LNCaP clone FGC (cell line): ENCODE data around the gene CHD5.

ENCODE experiments used
- DNase-seq: peaks from one replicate; pipeline ENCODE4 v3.0.0-alpha.2; 2011; ENCODE audit warnings: low read depth
- H3K4me3 ChIP-seq: 2 replicates; pipeline ENCODE4 v1.5.1; 2011; ENCODE audit warnings: mild to moderate bottlenecking, low read depth, low read length, control low read depth
- TF ChIP-seq, protein P1 (sequence below): IDR thresholded peaks from 2 replicates; pipeline ENCODE4 v1.5.1; 2012; ENCODE audit warnings: mild to moderate bottlenecking; ENCODE audit not compliant: control insufficient read depth, insufficient read depth; ENCODE audit errors: extremely low read depth

The CHD5 gene

DNA sequence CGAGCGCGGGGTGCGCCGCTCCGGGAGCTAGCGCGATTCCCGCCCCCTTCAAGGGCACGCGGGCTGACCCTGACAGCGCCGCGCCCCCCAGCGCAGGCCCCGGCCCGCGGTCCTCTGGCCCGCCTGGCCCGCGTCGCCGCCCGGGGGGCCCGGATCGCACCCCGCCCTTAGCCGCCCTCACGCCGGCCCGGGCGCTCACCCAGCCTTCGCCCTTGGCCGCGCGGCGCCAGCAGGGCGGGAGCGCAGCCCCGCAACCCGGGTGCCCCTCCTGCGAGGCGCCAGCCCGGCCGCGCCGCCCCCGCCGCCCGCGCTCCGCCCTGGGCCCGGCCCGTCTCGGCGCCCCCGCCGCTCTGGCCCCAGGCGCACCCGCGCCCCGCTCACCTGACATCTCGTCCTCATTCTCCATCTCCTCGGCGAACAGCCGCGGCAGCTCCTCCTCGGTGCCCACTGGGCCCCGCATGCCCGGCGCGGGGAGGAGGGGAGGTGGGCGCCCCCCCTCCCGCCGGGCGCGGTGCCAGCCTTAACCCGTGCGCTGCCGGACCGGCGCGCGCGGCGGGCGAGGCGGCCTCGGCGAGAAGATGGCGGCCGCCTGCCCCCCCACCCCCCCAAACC, 451 bp downstream of the CHD5 start:
- TF ChIP-seq, protein P1, sequence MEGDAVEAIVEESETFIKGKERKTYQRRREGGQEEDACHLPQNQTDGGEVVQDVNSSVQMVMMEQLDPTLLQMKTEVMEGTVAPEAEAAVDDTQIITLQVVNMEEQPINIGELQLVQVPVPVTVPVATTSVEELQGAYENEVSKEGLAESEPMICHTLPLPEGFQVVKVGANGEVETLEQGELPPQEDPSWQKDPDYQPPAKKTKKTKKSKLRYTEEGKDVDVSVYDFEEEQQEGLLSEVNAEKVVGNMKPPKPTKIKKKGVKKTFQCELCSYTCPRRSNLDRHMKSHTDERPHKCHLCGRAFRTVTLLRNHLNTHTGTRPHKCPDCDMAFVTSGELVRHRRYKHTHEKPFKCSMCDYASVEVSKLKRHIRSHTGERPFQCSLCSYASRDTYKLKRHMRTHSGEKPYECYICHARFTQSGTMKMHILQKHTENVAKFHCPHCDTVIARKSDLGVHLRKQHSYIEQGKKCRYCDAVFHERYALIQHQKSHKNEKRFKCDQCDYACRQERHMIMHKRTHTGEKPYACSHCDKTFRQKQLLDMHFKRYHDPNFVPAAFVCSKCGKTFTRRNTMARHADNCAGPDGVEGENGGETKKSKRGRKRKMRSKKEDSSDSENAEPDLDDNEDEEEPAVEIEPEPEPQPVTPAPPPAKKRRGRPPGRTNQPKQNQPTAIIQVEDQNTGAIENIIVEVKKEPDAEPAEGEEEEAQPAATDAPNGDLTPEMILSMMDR, result no peak
- DNase-seq, result no peak
- H3K4me3 ChIP-seq, result no peak overlapping the region

DNA sequence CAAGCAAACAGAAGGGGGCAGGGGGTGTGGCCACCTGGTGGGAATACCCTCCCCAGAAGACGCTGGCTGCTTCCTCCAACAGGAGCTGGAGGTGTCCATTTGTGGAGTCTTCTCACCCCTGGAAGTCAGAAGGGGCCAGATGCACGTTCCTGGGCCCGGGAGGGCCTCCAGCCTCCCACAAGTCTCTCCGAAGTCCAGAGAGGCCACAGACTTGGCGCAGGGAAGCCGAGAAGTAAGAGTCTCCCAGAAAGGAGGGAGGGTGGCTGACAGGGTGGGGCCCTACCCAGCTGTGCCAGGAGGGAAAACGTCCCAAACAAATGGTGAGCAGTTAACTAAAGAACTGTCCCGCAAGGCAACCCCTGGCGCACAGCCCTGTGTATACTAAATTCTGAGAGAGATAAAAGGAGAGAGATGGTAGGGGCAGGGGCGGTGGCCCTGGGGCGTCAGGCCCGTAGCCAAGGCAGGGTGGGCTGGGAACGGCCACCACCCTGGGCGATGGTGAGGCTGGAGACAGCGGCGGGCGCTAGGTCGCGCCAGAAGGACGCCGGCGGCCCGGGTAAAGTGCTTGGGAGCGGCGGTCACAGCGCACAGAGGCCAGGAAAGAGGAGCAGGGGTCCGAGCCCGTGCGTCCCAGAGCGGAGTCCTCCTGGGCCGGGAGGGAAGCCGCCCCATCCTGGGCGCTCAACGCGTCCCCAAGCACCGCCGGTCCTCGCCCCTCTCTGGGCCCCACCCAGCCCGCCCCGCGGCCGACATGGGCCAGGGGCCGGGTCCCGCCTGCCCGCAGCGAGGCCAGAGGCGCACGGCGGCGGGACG, 1.2 kb downstream of the CHD5 start:
- DNase-seq, result no peak
- TF ChIP-seq, protein P1, result no peak
- H3K4me3 ChIP-seq, result no peak overlapping the region

DNA sequence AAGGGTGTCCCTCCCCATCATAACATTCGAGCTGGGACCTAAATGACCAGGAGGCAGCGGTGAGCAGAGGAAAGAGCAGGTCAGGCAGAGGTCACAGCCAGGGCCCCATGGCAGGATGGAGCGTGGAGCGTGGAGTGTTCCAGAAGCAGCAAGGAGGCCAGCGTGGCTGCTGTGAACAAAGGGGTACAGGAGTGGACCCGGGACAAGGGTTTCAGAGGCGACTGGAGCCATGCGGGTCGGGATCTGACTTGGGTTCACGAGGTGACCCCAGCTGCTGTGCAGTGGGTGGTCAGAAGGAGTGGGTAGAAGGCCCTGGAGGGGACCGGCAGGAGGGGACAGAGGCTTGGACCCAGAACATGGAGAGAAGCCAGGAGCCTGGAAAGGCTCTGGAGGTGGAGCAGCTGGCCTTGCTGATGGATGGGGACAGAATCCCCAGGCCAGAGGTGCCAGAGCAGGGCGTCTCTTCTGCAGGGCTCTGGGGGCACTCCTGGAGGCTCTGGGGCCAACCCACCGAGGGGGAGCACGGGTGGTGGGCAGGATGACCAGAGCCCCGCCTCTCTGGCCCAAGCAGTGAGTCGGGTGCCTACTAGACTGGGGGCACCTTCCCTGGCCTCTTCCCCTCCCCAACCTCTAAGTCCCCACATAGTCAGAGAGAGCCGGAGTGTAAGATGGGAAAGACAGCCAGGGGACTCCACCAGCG, 2.3 kb downstream of the CHD5 start:
- TF ChIP-seq, protein P1, result no peak
- no peak overlapping the region for H3K4me3 ChIP-seq
- no peak for DNase-seq

DNA sequence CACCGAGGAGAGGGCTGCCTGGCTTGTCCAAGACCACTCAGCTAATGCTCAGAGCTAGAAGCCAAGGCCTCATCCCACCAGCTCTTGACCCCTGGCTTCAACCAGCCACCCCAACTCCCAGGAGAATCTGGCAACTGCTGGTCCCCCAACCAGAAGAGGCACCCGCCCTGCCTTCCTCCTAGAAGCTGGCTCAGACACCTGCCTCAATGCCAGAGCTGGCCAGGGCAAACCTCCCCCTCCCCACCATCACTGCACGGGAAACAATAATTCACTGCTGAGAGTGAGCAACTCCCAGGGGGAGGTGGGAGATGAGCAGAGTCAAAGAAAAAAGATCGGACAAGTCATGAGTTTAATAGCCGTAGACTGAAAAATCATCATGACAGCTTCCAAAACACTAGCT, 3.3 kb downstream of the CHD5 start:
- no peak for DNase-seq
- H3K4me3 ChIP-seq, result no peak overlapping the region
- TF ChIP-seq, protein P1, result no peak

DNA sequence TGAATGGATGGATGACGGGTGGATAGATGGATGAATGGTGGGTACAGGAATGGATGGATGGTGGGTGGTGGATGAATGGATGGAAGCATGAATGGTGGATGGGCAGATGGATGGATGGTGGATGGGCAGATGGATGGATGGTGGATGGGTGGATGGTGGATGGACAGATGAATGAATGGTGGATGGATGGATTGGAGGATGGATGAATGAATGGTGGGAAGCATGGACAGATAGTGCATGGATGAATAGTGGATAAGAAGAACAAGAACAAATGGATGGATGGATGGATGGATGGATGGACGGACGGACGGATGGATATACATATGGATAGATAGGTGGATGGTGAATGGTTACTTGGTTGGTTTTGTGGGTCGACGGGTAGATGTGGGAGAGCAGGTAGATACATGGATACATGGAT, 4.7 kb downstream of the CHD5 start:
- no peak for DNase-seq
- no peak overlapping the region for H3K4me3 ChIP-seq
- TF ChIP-seq, protein P1, result no peak

DNA sequence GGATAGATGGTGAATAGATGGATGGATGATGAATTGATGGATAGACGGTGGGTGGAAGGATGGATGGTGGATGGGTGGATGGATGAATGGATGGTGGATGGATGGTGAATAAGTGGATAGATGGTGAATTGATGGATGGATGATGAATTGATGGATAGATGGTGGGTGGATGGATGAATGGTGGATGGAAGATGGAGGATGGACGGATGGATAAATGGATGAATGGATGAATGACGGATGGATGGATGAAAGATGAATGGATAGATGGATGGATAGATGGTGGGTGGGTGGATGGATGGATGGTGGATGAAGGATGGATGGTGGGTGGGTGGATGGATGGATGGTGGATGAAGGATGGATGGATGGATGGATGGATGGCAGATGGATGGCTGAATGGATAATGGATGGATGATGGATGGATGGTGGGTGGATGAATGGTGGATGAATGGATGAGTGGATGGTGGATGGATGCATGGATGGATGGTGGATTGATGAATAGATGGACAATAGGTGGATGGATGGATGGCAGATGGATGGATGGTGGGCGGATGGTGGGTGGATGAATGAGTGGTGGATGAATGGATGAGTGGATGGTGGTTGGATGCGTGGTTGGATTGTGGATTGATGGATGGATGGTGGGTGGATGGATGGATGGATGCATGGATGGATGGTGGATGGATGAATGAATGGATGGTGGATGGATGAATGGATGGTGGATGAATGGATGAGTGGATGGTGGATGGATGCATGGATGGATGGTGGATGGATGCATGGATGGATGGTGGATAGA, 5.3 kb downstream of the CHD5 start:
- no peak for DNase-seq
- H3K4me3 ChIP-seq, result no peak overlapping the region
- TF ChIP-seq, protein P1, result no peak
